ENCODE results near the gene EBI3. TPM values are rescaled to one million over a fixed set of nuclear protein-coding genes. Genes with fewer than 3 reads are reported as not detected.

EBI3 gene
- total and polyA plus RNA-seq, 2 of the 13 experiments (the other 11 are each of a cell fraction or from before 2014, with no cell fraction given) = 3.4 TPM; not detected in 1

- no peak for TF ChIP-seq ATF5 (CRISPR knock-in tag; IDR thresholded peaks at IDR 0.05; ENCODE audit: low read depth)
- peak; percentile 90 for TF ChIP-seq KMT2A (CRISPR knock-in tag; IDR thresholded peaks at IDR 0.05)
- no peak for TF ChIP-seq NFIC (IDR thresholded peaks at IDR 0.05; ENCODE audit: low read length)
- no peak for TF ChIP-seq ARID2 (CRISPR knock-in tag; IDR thresholded peaks at IDR 0.05; ENCODE audit: borderline replicate concordance)
- TF ChIP-seq PAXIP1 (CRISPR knock-in tag; conservative IDR thresholded peaks at IDR 0.05) = peak; percentile 65
- TF ChIP-seq ZNF329 (CRISPR knock-in tag; IDR thresholded peaks at IDR 0.05; ENCODE audit: low read depth) = no peak
- no peak for TF ChIP-seq ZBTB37 (CRISPR knock-in tag; IDR thresholded peaks at IDR 0.05)
- no peak for TF ChIP-seq ZNF383 (CRISPR knock-in tag; IDR thresholded peaks at IDR 0.05; ENCODE audit: borderline replicate concordance)
- no peak for TF ChIP-seq FOSL1 (CRISPR knock-in tag; IDR thresholded peaks at IDR 0.05; ENCODE audit: borderline replicate concordance)
- TF ChIP-seq KLF13 (CRISPR knock-in tag; IDR thresholded peaks at IDR 0.05) = no peak
- TF ChIP-seq ZFP82 (CRISPR knock-in tag; IDR thresholded peaks at IDR 0.05; ENCODE audit: borderline replicate concordance) = no peak
- TF ChIP-seq TEAD2 (CRISPR knock-in tag; IDR thresholded peaks at IDR 0.05) = no peak
- peak; percentile 43; the same call in 1 of the 2 replicates for TF ChIP-seq ZBTB43 (CRISPR knock-in tag; conservative IDR thresholded peaks at IDR 0.05)
- peak; percentile 82; the same call in 1 of the 2 replicates for TF ChIP-seq MIER3 (CRISPR knock-in tag; IDR thresholded peaks at IDR 0.05; ENCODE audit: borderline replicate concordance)
- no peak for TF ChIP-seq MTA3 (CRISPR knock-in tag; IDR thresholded peaks at IDR 0.05)
- peak; percentile 91 for TF ChIP-seq ZNF639 (CRISPR knock-in tag; conservative IDR thresholded peaks at IDR 0.05)
- peak; percentile 63; the same call in 1 of the 2 replicates for TF ChIP-seq POGK (CRISPR knock-in tag; conservative IDR thresholded peaks at IDR 0.05)
- TF ChIP-seq AGO2 (optimal IDR thresholded peaks at IDR 0.05; ENCODE audit: low read depth, low read length) = no peak
Measured at GRCh38 chr19:4182084-4182810, 47.1 kb upstream of the EBI3 start, which contains the start of the genes ANKRD24 and SIRT6 (continued).
